IMR-90 (cell line): ENCODE results near the gene BTNL3. TPM values are rescaled to one million over a fixed set of nuclear protein-coding genes. Genes with fewer than 3 reads are reported as not detected.

Experiments used
- ATAC-seq: fragments of 200-7000 bp; cut with Tn5 transposase; 2 replicates; pipeline ENCODE4 v1.9.1; 2020; ENCODE audit warnings: low read depth, mild to moderate bottlenecking, moderate library complexity
- BruUV-seq: library from RNA; stranded (reverse); fragments of 400-500 nt; replicated peaks from 2 replicates; lab custom pipeline; 2021; lab: Mats Ljungman, UMichigan
- CTCF ChIA-PET: fragments of 300-600 bp; formaldehyde crosslinking; extraction: SDS; loops from one replicate; lab custom pipeline; 2021; ENCODE audit warnings: antibody characterized with exemption; lab: Yijun Ruan, JAX
- POLR2A ChIA-PET: fragments of 300-600 bp; sonication (Branson Sonifier 250); formaldehyde crosslinking; loops from one replicate; lab custom pipeline; 2022; ENCODE audit warnings: antibody characterized with exemption; ENCODE audit not compliant: unreplicated experiment; lab: Charles Lee
- DNase-seq: peaks from one replicate; pipeline ENCODE4 v3.0.0; 2013
- H2AFZ ChIP-seq: replicated peaks from 2 replicates; pipeline ENCODE3; 2013; ENCODE audit warnings: low read length, mild to moderate bottlenecking; ENCODE audit not compliant: poor library complexity
- H2AK5ac ChIP-seq: 2 replicates; pipeline ENCODE4 v1.6.1; 2013; ENCODE audit warnings: low read depth, low read length, inconsistent platforms
- H2AK9ac ChIP-seq: replicated peaks from 2 replicates; pipeline ENCODE3; 2013; ENCODE audit warnings: mild to moderate bottlenecking, low read depth, low read length, moderate library complexity; ENCODE audit not compliant: poor library complexity
- H2BK120ac ChIP-seq: 2 replicates; pipeline ENCODE4 v1.6.1; 2013; ENCODE audit warnings: low read depth, low read length, inconsistent platforms
- H2BK15ac ChIP-seq: 3 replicates; pipeline ENCODE4 v1.6.1; 2013; ENCODE audit warnings: low read depth, low read length, inconsistent platforms
- H2BK20ac ChIP-seq: 2 replicates; pipeline ENCODE4 v1.6.1; 2013; ENCODE audit warnings: low read depth, mild to moderate bottlenecking, inconsistent platforms, low read length, moderate library complexity
- H2BK5ac ChIP-seq: 2 replicates; pipeline ENCODE4 v1.6.1; 2013; ENCODE audit warnings: mild to moderate bottlenecking, low read depth, low read length, inconsistent platforms; ENCODE audit not compliant: poor library complexity, severe bottlenecking
- H3K14ac ChIP-seq: replicated peaks from 2 replicates; pipeline ENCODE4 v1.6.1; 2013; ENCODE audit warnings: low read depth, low read length, inconsistent platforms
- H3K18ac ChIP-seq: 2 replicates; pipeline ENCODE4 v1.6.1; 2013; ENCODE audit warnings: low read depth, low read length, control low read depth
- H3K23ac ChIP-seq: 2 replicates; pipeline ENCODE4 v1.6.1; 2013; ENCODE audit warnings: low read depth, low read length, inconsistent platforms
- H3K27ac ChIP-seq: 2 replicates; pipeline ENCODE4 v1.5.1; 2013; ENCODE audit warnings: mild to moderate bottlenecking, control low read depth, low read length; ENCODE audit not compliant: insufficient read depth
- H3K27me3 ChIP-seq: 2 replicates; pipeline ENCODE4 v1.6.1; 2013; ENCODE audit warnings: low read length; ENCODE audit not compliant: control insufficient read depth, insufficient read depth
- H3K36me3 ChIP-seq: 2 replicates; pipeline ENCODE4 v1.6.1; 2013; ENCODE audit warnings: low read length, mixed read lengths; ENCODE audit not compliant: control insufficient read depth, insufficient read depth
- H3K4ac ChIP-seq: 2 replicates; pipeline ENCODE4 v1.6.1; 2013; ENCODE audit warnings: low read depth, low read length, inconsistent platforms
- H3K4me1 ChIP-seq: 2 replicates; pipeline ENCODE4 v1.6.1; 2013; ENCODE audit warnings: low read length, mixed read lengths; ENCODE audit not compliant: control insufficient read depth, insufficient read depth
- H3K4me2 ChIP-seq: 2 replicates; pipeline ENCODE4 v1.6.1; 2013; ENCODE audit warnings: low read depth, mild to moderate bottlenecking, control low read depth, low read length, moderate library complexity
- H3K4me3 ChIP-seq: 2 replicates; pipeline ENCODE4 v1.5.1; 2013; ENCODE audit warnings: low read depth, mild to moderate bottlenecking, control low read depth, low read length, moderate library complexity; ENCODE audit not compliant: insufficient read depth
- H3K56ac ChIP-seq: 2 replicates; pipeline ENCODE4 v1.6.1; 2013; ENCODE audit warnings: low read length, inconsistent platforms; ENCODE audit not compliant: insufficient read depth; ENCODE audit errors: extremely low read depth
- H3K79me1 ChIP-seq, 2 experiments: 2 replicates each; pipeline ENCODE4 v1.6.1; 2013; ENCODE audit warnings: low read length in 2 of 2, inconsistent platforms in 1 of 2, low read depth in 1 of 2
- H3K9ac ChIP-seq: 2 replicates; pipeline ENCODE4 v1.6.1; 2013; ENCODE audit warnings: low read depth, low read length, control low read depth
- H3K9me1 ChIP-seq: 2 replicates; pipeline ENCODE4 v1.6.1; 2013; ENCODE audit warnings: low read length, inconsistent platforms; ENCODE audit not compliant: insufficient read depth
- H3K9me3 ChIP-seq: 2 replicates; pipeline ENCODE4 v1.6.1; 2013; ENCODE audit warnings: low read length; ENCODE audit not compliant: control insufficient read depth, insufficient read depth
- H4K20me1 ChIP-seq: 2 replicates; pipeline ENCODE4 v1.6.1; 2013; ENCODE audit warnings: low read length, inconsistent platforms; ENCODE audit not compliant: insufficient read depth
- H4K5ac ChIP-seq: 2 replicates; pipeline ENCODE4 v1.6.1; 2013; ENCODE audit warnings: mild to moderate bottlenecking, low read depth, low read length, control low read depth
- H4K8ac ChIP-seq, 2 experiments: 2 replicates each; pipeline ENCODE4 v1.6.1; 2013; ENCODE audit warnings: low read depth in 2 of 2, low read length in 2 of 2, control low read depth in 1 of 2, inconsistent platforms in 1 of 2
- H4K91ac ChIP-seq: 2 replicates; pipeline ENCODE4 v1.6.1; 2013; ENCODE audit warnings: low read depth, low read length, inconsistent platforms; ENCODE audit not compliant: insufficient read depth
- BHLHE40 ChIP-seq: fragments of 150-350 bp; IDR thresholded peaks from 2 replicates; pipeline ENCODE4 v1.6.1; 2016; ENCODE audit warnings: mild to moderate bottlenecking, low read depth, low read length
- CEBPB ChIP-seq: IDR thresholded peaks from 2 replicates; pipeline ENCODE4 v1.6.1; 2012; ENCODE audit warnings: low read depth, low read length, improper control_type of control experiment
- CHD1 ChIP-seq: IDR thresholded peaks from 2 replicates; pipeline ENCODE4 v1.6.1; 2012; ENCODE audit warnings: low read depth, low read length, improper control_type of control experiment
- ELK1 ChIP-seq: fragments of 150-350 bp; IDR thresholded peaks from 2 replicates; pipeline ENCODE4 v1.6.1; 2016; ENCODE audit warnings: low read depth, mild to moderate bottlenecking, low read length, moderate library complexity, borderline replicate concordance
- MAFK ChIP-seq: IDR thresholded peaks from 2 replicates; pipeline ENCODE4 v1.6.1; 2012; ENCODE audit warnings: low read depth, low read length, improper control_type of control experiment
- MAZ ChIP-seq: IDR thresholded peaks from 2 replicates; pipeline ENCODE4 v1.6.1; 2012; ENCODE audit warnings: low read depth, mild to moderate bottlenecking, low read length, improper control_type of control experiment, moderate library complexity, borderline replicate concordance
- MXI1 ChIP-seq: IDR thresholded peaks from 2 replicates; pipeline ENCODE4 v1.6.1; 2012; ENCODE audit warnings: low read depth, mild to moderate bottlenecking, low read length, moderate library complexity, borderline replicate concordance
- NFE2L2 ChIP-seq: fragments of 150-350 bp; IDR thresholded peaks from 2 replicates; pipeline ENCODE4 v1.6.1; 2016; ENCODE audit warnings: low read depth, mild to moderate bottlenecking, low read length
- POLR2A ChIP-seq: IDR thresholded peaks from 2 replicates; pipeline ENCODE4 v1.6.1; 2012; ENCODE audit warnings: mild to moderate bottlenecking, low read depth, low read length
- RAD21 ChIP-seq: IDR thresholded peaks from 2 replicates; pipeline ENCODE4 v1.6.1; 2012; ENCODE audit warnings: low read length, improper control_type of control experiment
- SMC3 ChIP-seq: fragments of 150-350 bp; IDR thresholded peaks from 2 replicates; pipeline ENCODE4 v1.6.1; 2016; ENCODE audit warnings: low read depth, mild to moderate bottlenecking, antibody characterized with exemption, low read length, moderate library complexity
- WGBS, 2 experiments: methylation state at CpG; one replicate each; pipeline versions ENCODE4 v1.1.5 to v1.1.7; 2013; ENCODE audit warnings: missing lambda C conversion rate in 2 of 2; ENCODE audit not compliant: insufficient read length in 1 of 2; ENCODE audit errors: extremely low coverage in 2 of 2; 5-methylcytosine and 5-hydroxymethylcytosine counted together
- dilution Hi-C: fragments of 300-500 bp; cut with HindIII; formaldehyde crosslinking; loops from one replicate; pipeline ENCODE4 v1.14.3; 2018; ENCODE audit warnings: low sequenced_read_pairs; ENCODE audit not compliant: unreplicated experiment
- in situ Hi-C: fragments of 300-500 bp; cut with MboI; formaldehyde crosslinking; loops from 3 replicates; pipeline ENCODE4 v1.14.3; 2019; ENCODE audit warnings: low sequenced_read_pairs, inconsistent platforms, mixed read lengths
- intact Hi-C: fragments of 100-400 bp; cut with micrococcal nuclease; formaldehyde crosslinking; loops from 2 replicates; pipeline ENCODE4 v1.10.0; 2022
- polyA plus RNA-seq, 3 experiments: library from polyadenylated mRNA; depleted of rRNA; stranded (reverse); fragments of >200 nt; gene quantifications; 2 replicates each; pipeline ENCODE4 v1.2.3, GENCODE V29; 2012; ENCODE audit warnings: low replicate concordance in 1 of 3
- total RNA-seq: library from RNA; depleted of rRNA; stranded (reverse); fragments of >200 nt; gene quantifications from 2 replicates; pipeline ENCODE4 v1.2.3, GENCODE V29; 2012
- TF ChIP-seq, protein P1 (sequence below): fragments of 150-350 bp; IDR thresholded peaks from 2 replicates; pipeline ENCODE4 v1.6.1; 2017; ENCODE audit warnings: mild to moderate bottlenecking, antibody characterized with exemption, low read length, low read depth

Gene BTNL3
- total and polyA plus RNA-seq, 2 of the 4 experiments (the other 2 are of a cell fraction), result not detected

GRCh38 chr5:181042036-181042713 lies 53.5 kb downstream of the BTNL3 start:
- H2AK5ac ChIP-seq, result no peak overlapping the region
- H3K9me1 ChIP-seq, result no peaks in the 10 kb centered on the region
- no peak overlapping the region for H3K4me3 ChIP-seq
- ChIA-PET CTCF (no interaction called here), POLR2A (no interaction called here)
- H3K56ac ChIP-seq, result no peak overlapping the region
- BruUV-seq, result no TSS peak
- no peak overlapping the region for H3K27ac ChIP-seq
- H3K23ac ChIP-seq, result no peak overlapping the region
- no peak overlapping the region for H2BK120ac ChIP-seq
- H2BK15ac ChIP-seq, result no peak overlapping the region
- ATAC-seq, result no peak
- no peak overlapping the region for H2BK20ac ChIP-seq
- no peak overlapping the region for H2AFZ ChIP-seq
- H3K4me2 ChIP-seq, result no peak overlapping the region
- intact Hi-C loops, result no loop called here
- no peak overlapping the region for H2AK9ac ChIP-seq
- H3K79me1 ChIP-seq, result no peaks in the 10 kb centered on the region
- H4K8ac ChIP-seq, result no peak overlapping the region
- no peak overlapping the region for H3K4ac ChIP-seq
- TF ChIP-seq, protein P1, sequence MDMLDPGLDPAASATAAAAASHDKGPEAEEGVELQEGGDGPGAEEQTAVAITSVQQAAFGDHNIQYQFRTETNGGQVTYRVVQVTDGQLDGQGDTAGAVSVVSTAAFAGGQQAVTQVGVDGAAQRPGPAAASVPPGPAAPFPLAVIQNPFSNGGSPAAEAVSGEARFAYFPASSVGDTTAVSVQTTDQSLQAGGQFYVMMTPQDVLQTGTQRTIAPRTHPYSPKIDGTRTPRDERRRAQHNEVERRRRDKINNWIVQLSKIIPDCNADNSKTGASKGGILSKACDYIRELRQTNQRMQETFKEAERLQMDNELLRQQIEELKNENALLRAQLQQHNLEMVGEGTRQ, result no peak
- no peak for TF ChIP-seq NFE2L2
- no peak for TF ChIP-seq MAFK
- no peak for TF ChIP-seq POLR2A
- no peak for TF ChIP-seq CEBPB
- TF ChIP-seq MXI1, result no peak
- no peak for TF ChIP-seq RAD21
- no peak for TF ChIP-seq ELK1
- TF ChIP-seq BHLHE40, result no peak
- no peak for TF ChIP-seq MAZ
- TF ChIP-seq SMC3, result no peak
- TF ChIP-seq CHD1, result no peak
- DNase-seq, result no peak
- in situ Hi-C loops, result no loop called here
- H3K36me3 ChIP-seq, result no peaks in the 10 kb centered on the region
- no peak overlapping the region for H4K5ac ChIP-seq
- no peak overlapping the region for H2BK5ac ChIP-seq
- peaks cover 11% of the 10 kb centered on the region; the same call in 1 of the 2 replicates for H3K9me3 ChIP-seq
- H3K27me3 ChIP-seq, result no peaks in the 10 kb centered on the region
- no peaks in the 10 kb centered on the region for H4K20me1 ChIP-seq
- dilution Hi-C loops, result no loop called here
- WGBS, 2 experiments, result 44% methylated on average over 5 of the region's 15 CpGs; no CpG with 5 or more reads in 1 of the 2 experiments
- no peak overlapping the region for H3K18ac ChIP-seq
- no peak overlapping the region for H3K9ac ChIP-seq
- no peak overlapping the region for H4K91ac ChIP-seq
- H3K4me1 ChIP-seq, result no peaks in the 10 kb centered on the region
- no peak overlapping the region for H3K14ac ChIP-seq
